Measurements from ENCODE around the gene HOXD12. TPM values are rescaled to one million over a fixed set of nuclear protein-coding genes. Genes with fewer than 3 reads are reported as not detected.
A peak's percentile ranks its signal among the peaks of the same experiment; 100 is the strongest.

The HOXD12 gene
- total RNA-seq, 2 donors from 2014 or later: not detected

GRCh38 chr2:176136374-176137251 is 37.0 kb downstream of the HOXD12 start:
- DNase-seq (ENCODE audit: low spot score): peak; percentile 78
- intact Hi-C loops (cut with DNase I): loop anchor here (5.0 kb wide), 1 partner anchor 501 kb away; no protein-coding TSS in a partner anchor

GRCh38 chr2:176137252-176137580 is 37.6 kb downstream of the HOXD12 start:
- no peak for DNase-seq (ENCODE audit: low spot score)
- intact Hi-C loops (cut with DNase I): loop anchor here (5.0 kb wide), 1 partner anchor 500 kb away; no protein-coding TSS in a partner anchor

GRCh38 chr2:176137906-176138305 is 38.3 kb downstream of the HOXD12 start:
- intact Hi-C loops (cut with DNase I): loop anchor here (5.0 kb wide), 1 partner anchor 499 kb away; no protein-coding TSS in a partner anchor
- DNase-seq (ENCODE audit: low spot score): no peak

- DNase-seq (ENCODE audit: low spot score): no peak
- intact Hi-C loops (cut with DNase I): loop anchor here (5.0 kb wide), 1 partner anchor 499 kb away; no protein-coding TSS in a partner anchor
These were observed 38.9 kb downstream of the HOXD12 start for GRCh38 chr2:176138526-176138922.

- no peak for DNase-seq (ENCODE audit: low spot score)
- intact Hi-C loops (cut with DNase I): loop anchor here (5.0 kb wide), 1 partner anchor 498 kb away; no protein-coding TSS in a partner anchor
These were observed 39.5 kb downstream of the HOXD12 start for GRCh38 chr2:176138923-176139660.

- no peak for DNase-seq (ENCODE audit: low spot score)
- intact Hi-C loops (cut with DNase I): loop anchor here (2.0 to 10.0 kb wide), 5 partner anchors 312 to 497 kb away; no protein-coding TSS in a partner anchor
These were observed 40.3 kb downstream of the HOXD12 start for GRCh38 chr2:176139661-176140512.

- peak; percentile 92 for DNase-seq (ENCODE audit: low spot score)
- intact Hi-C loops (cut with DNase I): loop anchor here (2.0 to 10.0 kb wide), 4 partner anchors 312 to 414 kb away; no protein-coding TSS in a partner anchor
These were observed 41.1 kb downstream of the HOXD12 start for GRCh38 chr2:176140513-176141317.

GRCh38 chr2:176142281-176142680 is 42.7 kb downstream of the HOXD12 start:
- no peak for DNase-seq (ENCODE audit: low spot score)
- intact Hi-C loops (cut with DNase I): loop anchor here (5.0 to 10.0 kb wide), 3 partner anchors 310 to 413 kb away; no protein-coding TSS in a partner anchor

- intact Hi-C loops (cut with DNase I): loop anchor here in 1 of 2 donors (10.0 kb wide), 1 partner anchor 409 kb away; no protein-coding TSS in a partner anchor
- DNase-seq (ENCODE audit: low spot score): no peak
These were observed 45.7 kb downstream of the HOXD12 start for GRCh38 chr2:176145085-176145969.

- intact Hi-C loops (cut with DNase I): loop anchor here in 1 of 2 donors (10.0 kb wide), 1 partner anchor 409 kb away; no protein-coding TSS in a partner anchor
- no peak for DNase-seq (ENCODE audit: low spot score)
These were observed 46.5 kb downstream of the HOXD12 start for GRCh38 chr2:176146101-176146500.

GRCh38 chr2:176146645-176147044 is 47.0 kb downstream of the HOXD12 start:
- DNase-seq (ENCODE audit: low spot score): no peak
- intact Hi-C loops (cut with DNase I): loop anchor here in 1 of 2 donors (10.0 kb wide), 1 partner anchor 408 kb away; no protein-coding TSS in a partner anchor

GRCh38 chr2:176147210-176147799 is 47.7 kb downstream of the HOXD12 start:
- intact Hi-C loops (cut with DNase I): loop anchor here in 1 of 2 donors (10.0 kb wide), 1 partner anchor 407 kb away; no protein-coding TSS in a partner anchor
- no peak for DNase-seq (ENCODE audit: low spot score)

- DNase-seq (ENCODE audit: low spot score): no peak
- intact Hi-C loops (cut with DNase I): loop anchor here in 1 of 2 donors (10.0 kb wide), 1 partner anchor 407 kb away; no protein-coding TSS in a partner anchor
These were observed 48.4 kb downstream of the HOXD12 start for GRCh38 chr2:176147800-176148496.

GRCh38 chr2:176148751-176149421 is 49.3 kb downstream of the HOXD12 start:
- no peak for DNase-seq (ENCODE audit: low spot score)
- intact Hi-C loops (cut with DNase I): loop anchor here in 1 of 2 donors (10.0 kb wide), 1 partner anchor 406 kb away; no protein-coding TSS in a partner anchor

- intact Hi-C loops (cut with DNase I): loop anchor here in 1 of 2 donors (10.0 kb wide), 1 partner anchor 405 kb away; no protein-coding TSS in a partner anchor
These were observed 49.9 kb downstream of the HOXD12 start for GRCh38 chr2:176149481-176149938.

More at GRCh38 chr2:176149481-176149938, 49.9 kb downstream of the HOXD12 start:
- no peak for DNase-seq (ENCODE audit: low spot score)
